Activated CD8-positive, alpha-beta memory T cell treated with anti-CD3 and anti-CD28 coated beads for 1 hour (primary cell): ENCODE results near the gene HOXC12.

Experiments
- DNase-seq, 2 donors: peaks; one replicate each; pipeline ENCODE4 v3.0.0-alpha.2; 2020; ENCODE audit warnings: low read depth in 1 of 2; ENCODE audit errors: extremely low read depth in 1 of 2

Gene HOXC12

DNA sequence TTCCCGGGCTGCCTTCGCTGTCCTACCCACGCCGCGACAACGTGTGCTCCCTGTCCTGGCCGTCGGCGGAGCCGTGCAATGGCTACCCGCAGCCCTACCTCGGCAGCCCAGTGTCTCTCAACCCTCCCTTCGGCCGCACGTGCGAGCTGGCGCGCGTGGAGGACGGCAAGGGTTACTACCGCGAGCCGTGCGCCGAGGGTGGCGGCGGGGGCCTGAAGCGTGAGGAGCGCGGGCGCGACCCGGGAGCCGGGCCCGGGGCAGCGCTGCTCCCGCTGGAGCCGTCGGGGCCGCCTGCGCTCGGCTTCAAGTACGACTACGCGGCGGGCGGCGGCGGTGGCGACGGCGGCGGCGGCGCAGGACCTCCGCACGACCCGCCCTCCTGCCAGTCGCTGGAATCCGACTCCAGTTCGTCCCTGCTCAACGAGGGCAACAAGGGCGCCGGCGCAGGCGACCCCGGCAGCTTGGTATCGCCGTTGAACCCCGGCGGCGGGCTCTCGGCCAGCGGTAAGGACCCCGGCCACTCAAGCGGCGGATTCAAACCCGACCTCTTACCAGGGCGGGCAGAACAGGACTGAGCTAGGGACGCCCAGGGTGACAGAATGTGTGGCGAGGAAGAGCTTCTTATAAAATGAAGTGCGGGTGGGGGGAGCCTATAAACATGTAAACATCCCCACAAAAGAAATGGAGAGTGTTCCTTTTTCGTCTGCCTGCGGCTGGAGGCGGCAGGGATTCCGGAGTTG lies 503 bp downstream of the HOXC12 start:
- no peak for DNase-seq

GRCh38 chr12:53955776-53956250 lies 1.1 kb downstream of the HOXC12 start:
- no peak for DNase-seq

DNA sequence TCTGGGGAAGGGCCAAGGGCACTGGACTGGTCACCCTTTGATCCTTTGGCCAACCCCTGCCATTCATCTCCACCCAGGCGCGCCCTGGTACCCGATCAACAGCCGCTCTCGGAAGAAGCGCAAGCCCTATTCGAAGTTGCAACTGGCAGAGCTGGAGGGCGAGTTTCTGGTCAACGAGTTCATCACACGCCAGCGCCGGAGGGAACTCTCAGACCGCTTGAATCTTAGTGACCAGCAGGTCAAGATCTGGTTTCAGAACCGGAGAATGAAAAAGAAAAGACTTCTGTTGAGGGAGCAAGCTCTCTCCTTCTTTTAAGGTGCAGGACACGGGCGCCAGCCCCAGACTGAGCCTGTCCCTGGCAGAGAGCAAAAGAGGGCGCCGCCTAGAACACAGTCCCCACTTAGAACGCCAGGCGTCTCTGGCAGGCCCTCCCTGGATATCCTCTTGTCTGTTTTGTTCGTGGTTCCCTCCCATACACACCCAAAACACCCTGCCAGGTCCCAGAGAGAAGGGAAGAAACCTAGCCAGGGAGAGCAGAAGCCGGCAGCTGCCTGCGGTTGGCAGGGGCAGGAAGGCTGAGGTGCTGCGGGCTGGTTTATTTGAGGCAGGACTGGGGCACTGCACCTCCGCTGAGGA lies 1.7 kb downstream of the HOXC12 start:
- DNase-seq, result no peak

DNA sequence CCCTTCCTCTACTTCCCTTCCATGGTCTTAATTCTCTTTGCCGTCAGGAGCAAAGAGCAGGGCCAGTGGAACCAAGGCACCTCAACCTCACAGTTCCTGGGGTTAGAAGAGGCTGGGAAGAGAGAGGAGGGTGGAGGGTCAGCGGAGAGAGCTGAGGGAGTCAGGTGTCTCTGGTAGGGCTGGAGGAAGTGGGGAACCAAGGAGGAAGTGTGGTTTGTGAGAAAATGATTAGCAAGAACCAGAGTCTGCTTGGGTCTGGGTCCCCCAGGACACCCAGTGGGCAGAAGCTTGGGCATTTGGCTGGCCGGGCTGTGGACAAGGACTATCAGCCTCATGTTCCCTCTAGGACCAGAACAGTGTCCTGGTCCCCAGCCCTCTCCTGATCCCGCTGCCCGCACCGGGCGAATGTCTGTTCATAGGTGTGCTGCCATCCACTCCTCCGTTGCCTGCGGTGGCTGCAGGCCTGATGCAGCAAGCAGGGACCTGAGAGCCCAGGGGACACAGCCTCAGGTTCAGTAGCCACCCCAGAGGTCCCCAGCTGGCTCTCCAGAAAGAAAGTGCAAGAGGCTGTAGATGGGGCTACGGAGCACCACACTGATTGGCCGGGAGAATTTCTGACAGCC lies 2.3 kb downstream of the HOXC12 start:
- DNase-seq, result no peak

DNA sequence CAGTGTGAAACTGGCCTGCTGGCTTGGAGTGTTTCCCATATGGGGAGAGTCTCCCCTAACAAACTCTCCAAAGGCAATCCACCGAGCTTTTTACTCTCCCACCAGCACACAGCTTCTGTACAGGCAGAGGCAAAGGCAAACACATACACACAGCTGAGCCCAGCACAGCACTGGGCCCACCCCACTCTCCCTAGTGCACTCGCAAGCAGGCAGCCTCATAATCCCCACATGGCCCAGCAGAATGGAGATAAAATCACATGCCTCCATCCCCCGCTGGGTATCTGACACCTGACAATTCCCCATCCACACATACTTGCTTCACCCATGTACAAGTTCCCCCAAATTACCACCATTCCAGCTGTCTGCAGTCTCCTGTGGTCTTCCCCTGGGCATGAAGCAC lies 3.4 kb downstream of the HOXC12 start:
- no peak for DNase-seq

DNA sequence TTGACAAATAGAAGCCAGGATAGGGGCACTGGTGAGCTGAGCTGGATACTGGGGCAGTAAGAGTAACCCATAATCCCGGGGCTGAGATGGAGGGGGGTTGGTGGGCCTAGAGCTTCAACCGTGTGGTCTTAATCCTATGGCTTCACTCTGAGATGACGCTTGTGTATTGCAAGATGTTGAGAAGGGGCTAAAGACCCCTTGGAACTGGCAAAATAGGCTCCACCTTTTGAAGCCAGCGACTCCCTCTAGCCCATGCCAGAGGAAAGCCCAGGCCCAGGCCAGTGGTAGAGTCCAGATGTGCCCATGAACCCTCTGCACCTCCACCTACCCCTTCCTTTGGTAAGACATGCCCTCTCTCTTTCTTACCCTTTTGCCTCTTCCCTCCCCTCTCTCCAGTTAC lies 4.6 kb downstream of the HOXC12 start:
- no peak for DNase-seq

- no peak for DNase-seq
Measured at GRCh38 chr12:53960187-53961024, 5.7 kb downstream of the HOXC12 start.

- DNase-seq, result no peak
Measured at GRCh38 chr12:53961025-53961761, 6.5 kb downstream of the HOXC12 start.

DNA sequence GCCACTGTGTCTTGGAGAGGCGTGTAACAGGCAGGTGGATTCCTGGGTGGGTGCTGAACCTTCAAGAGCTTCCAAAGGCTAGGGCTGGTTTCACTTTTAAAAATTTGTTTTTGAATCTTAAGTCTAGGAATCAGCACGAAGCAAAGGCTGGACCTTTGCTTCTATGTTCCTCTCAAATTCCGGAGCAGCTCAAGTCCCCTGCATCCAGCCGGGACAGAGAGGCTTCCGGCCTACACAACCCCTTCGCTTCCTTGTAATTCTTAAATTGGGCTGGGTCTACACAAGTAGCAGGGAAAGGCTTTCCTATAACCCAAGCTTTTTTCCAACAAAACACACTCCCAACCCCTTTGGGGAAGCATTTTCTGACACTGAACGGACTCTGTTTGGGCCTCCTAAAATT lies 8.3 kb downstream of the HOXC12 start:
- no peak for DNase-seq

DNA sequence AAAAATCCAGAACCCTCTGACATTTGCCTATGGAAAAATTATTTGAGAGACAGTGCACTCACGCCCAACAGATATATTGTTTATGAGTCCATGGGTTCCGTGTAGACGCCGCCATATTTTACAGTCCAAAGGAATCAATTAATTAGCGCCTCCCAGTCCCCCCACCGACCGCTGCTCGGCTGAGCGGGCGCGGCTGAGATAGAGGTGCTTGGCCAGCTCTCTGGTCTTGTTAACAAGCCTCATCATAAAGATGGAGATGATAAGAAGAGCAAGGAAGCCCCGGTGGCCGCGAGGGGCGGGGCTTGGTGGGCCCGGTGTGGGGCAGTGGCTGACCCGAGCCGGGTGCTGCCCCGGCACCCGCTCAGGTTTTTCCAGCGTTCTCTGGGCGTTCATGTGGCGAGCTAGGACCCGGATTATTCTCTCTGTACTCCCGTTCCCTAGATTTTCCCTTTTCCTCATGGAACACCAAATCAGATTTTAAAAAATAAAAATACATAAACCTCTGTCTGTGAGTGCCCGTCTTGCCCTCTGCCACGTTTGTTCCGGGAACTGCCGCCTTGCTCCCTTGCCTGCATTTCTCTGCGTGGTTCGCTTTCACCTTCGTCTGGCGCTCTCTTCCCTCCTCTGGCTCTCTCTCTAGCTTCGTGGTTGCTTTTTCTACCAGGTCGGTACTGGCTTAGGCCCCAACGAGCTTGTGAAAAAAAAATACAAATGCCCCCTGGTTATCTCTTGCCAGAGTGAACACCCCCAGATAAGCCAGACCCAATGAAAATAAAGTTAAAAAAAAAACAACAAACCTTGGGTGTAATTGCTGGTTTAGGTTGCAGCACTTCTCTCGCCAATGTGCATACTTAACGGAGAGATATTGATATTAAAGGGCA lies 9.0 kb downstream of the HOXC12 start:
- DNase-seq, result no peak

DNA sequence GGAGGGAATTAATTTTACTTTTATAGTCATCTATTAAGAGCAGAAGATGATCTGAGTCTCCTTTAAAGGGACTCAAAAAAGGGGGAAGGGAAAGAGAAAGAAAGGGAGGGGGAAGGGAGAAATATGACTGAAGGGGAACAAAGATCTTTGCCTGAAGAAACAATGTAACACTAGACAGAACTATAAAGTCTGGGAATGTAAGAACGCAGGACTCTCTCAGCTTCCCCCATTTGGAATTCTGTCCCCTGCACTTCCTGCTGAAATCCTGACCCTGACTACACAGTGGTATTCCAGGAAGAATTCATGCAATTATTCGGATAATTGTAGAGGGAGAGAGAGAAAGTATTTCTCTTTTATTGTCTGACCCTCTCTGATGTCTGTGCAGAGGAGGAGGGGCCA lies 9.6 kb downstream of the HOXC12 start:
- DNase-seq, result no peak

GRCh38 chr12:53965281-53966084 lies 10.8 kb downstream of the HOXC12 start:
- no peak for DNase-seq

- no peak for DNase-seq
Measured at GRCh38 chr12:53966085-53966384, 11.3 kb downstream of the HOXC12 start.

GRCh38 chr12:53966385-53967133 lies 11.9 kb downstream of the HOXC12 start:
- DNase-seq, result no peak

- no peak for DNase-seq
Measured at GRCh38 chr12:53967421-53967925, 12.8 kb downstream of the HOXC12 start.

DNA sequence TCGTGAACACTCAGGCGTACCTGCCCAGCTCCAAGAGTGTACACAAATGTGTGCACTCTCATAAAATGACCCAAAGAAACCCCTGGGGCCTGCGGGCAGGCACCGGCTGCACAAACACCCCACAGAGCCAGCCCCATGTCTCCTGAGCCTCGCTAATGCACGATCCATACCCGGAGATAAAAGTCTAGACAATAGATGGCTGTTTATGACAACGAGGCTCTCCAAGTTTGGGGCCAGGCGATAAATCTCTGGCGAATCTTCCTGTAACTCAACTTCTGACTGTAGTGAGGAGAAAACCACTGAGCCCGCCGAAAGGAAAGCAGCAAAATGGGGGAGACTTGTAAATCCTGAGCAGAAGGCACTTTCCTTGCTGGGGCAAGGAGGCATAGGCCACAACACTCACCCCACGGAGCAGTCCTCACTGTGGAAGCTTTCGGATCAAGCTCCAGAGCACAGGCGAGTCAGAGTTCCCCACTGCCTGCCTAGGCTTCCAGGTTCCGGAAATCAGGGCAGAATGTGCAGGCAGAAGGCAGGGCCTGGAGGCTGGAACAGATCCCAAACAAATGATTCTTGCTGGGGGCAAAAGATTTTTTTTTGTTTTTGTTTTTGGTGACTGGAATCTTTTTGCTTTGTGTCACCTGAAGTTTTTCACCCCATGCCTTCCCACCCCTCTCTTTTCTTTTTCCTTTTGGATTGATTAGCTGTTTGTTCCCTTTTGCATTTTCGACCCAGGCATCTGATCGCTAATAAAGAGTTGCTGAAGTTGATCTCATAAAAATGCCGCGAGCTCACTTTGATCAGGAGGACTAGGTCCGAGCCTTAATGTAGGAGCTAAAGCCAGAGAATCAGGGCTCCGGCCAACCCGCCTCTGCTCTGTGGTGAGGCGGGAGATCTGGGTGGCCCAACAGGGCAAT lies 13.8 kb downstream of the HOXC12 start:
- DNase-seq, result no peak
